HuH-7.5 (cell line): ENCODE data around the gene PPY.
"Not testable (repeated sequence)": the region's sequence is repeated elsewhere in the genome, so short reads cannot be mapped to it uniquely, and the experiment has no call there.

Experiments used
- DNase-seq: peaks from one replicate; pipeline ENCODE4 v3.0.0; 2011; ENCODE audit warnings: low spot score

The PPY gene

GRCh38 chr17:43962479-43962878 is 20.2 kb upstream of the PPY start:
- DNase-seq, result no peak

GRCh38 chr17:43961954-43962353 is 19.7 kb upstream of the PPY start:
- no peak for DNase-seq

GRCh38 chr17:43961292-43961691 is 19.0 kb upstream of the PPY start:
- not testable (repeated sequence) for DNase-seq

GRCh38 chr17:43958748-43959352 is 16.6 kb upstream of the PPY start:
- DNase-seq, result no peak

GRCh38 chr17:43956222-43956621 is 13.9 kb upstream of the PPY start:
- no peak for DNase-seq

GRCh38 chr17:43953746-43954145 is 11.5 kb upstream of the PPY start, which contains the start of gene PYY:
Gene PYY (minus strand): TSS chr17:43953940. CDS start chr17:43953483, 457 bp downstream.
- DNase-seq, result no peak

- DNase-seq, result no peak
Measured at GRCh38 chr17:43952724-43953666, 10.7 kb upstream of the PPY start.

- no peak for DNase-seq
Measured at GRCh38 chr17:43952351-43952723, 10.1 kb upstream of the PPY start.

GRCh38 chr17:43951750-43952149 is 9.5 kb upstream of the PPY start:
- DNase-seq, result no peak

- DNase-seq, result no peak
Measured at GRCh38 chr17:43950554-43950953, 8.3 kb upstream of the PPY start.

GRCh38 chr17:43949781-43950180 is 7.5 kb upstream of the PPY start:
- DNase-seq, result no peak

- no peak for DNase-seq
Measured at GRCh38 chr17:43946781-43947180, 4.5 kb upstream of the PPY start.

GRCh38 chr17:43945074-43945829 is 3.0 kb upstream of the PPY start:
- no peak for DNase-seq

GRCh38 chr17:43940630-43941029 is 1.6 kb downstream of the PPY start:
- peak; percentile 63 for DNase-seq

GRCh38 chr17:43939886-43940285 is 2.4 kb downstream of the PPY start:
- no peak for DNase-seq

GRCh38 chr17:43939452-43939851 is 2.8 kb downstream of the PPY start:
- not testable (repeated sequence) for DNase-seq

GRCh38 chr17:43938838-43939182 is 3.5 kb downstream of the PPY start:
- no peak for DNase-seq

GRCh38 chr17:43936434-43936833 is 5.8 kb downstream of the PPY start:
- DNase-seq, result no peak

GRCh38 chr17:43935926-43936261 is 6.4 kb downstream of the PPY start:
- DNase-seq, result no peak

- no peak for DNase-seq
Measured at GRCh38 chr17:43935204-43935925, 6.9 kb downstream of the PPY start.

GRCh38 chr17:43932923-43933322 is 9.4 kb downstream of the PPY start:
- DNase-seq, result no peak

- DNase-seq, result no peak
Measured at GRCh38 chr17:43932357-43932756, 9.9 kb downstream of the PPY start.
